ENCODE results near the gene FGD4.

DNA sequence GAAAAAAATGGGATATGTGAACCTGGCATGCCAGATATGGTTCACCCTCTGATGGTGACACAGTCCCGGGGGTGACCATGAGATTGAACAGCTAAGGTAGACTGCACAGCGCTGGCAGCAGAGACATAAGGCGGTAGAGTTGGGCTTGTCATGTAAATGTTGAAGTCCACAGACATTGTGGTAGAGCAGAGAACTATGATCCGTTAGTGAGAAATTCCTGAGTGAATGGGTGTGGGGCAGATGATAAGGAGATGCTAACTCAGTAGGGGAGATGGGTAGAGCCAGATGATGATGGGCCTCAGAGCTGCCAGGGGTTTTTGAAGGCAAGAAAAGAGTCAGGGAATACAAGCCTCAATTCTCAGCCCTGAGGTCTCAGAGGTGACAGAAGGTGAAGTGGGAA lies 228.6 kb downstream of the FGD4 start:
- TF ChIP-seq, protein P1, sequence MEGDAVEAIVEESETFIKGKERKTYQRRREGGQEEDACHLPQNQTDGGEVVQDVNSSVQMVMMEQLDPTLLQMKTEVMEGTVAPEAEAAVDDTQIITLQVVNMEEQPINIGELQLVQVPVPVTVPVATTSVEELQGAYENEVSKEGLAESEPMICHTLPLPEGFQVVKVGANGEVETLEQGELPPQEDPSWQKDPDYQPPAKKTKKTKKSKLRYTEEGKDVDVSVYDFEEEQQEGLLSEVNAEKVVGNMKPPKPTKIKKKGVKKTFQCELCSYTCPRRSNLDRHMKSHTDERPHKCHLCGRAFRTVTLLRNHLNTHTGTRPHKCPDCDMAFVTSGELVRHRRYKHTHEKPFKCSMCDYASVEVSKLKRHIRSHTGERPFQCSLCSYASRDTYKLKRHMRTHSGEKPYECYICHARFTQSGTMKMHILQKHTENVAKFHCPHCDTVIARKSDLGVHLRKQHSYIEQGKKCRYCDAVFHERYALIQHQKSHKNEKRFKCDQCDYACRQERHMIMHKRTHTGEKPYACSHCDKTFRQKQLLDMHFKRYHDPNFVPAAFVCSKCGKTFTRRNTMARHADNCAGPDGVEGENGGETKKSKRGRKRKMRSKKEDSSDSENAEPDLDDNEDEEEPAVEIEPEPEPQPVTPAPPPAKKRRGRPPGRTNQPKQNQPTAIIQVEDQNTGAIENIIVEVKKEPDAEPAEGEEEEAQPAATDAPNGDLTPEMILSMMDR (IDR thresholded peaks at IDR 0.05) = no peak
- TF ChIP-seq POLR2A (IDR thresholded peaks at IDR 0.05) = no peak
